SK-N-SH (cell line): ENCODE measurements around the gene SDHA. TPM values are rescaled to one million over a fixed set of nuclear protein-coding genes. Genes with fewer than 3 reads are reported as not detected.

Source experiments
- CTCF ChIA-PET: fragments of 300-600, 350-600 bp; formaldehyde crosslinking; extraction: SDS; loops from one replicate; lab custom pipeline; 2021; lab: Yijun Ruan, JAX
- POLR2A ChIA-PET: fragments of 350-600 bp; sonication (Branson Sonifier 250); formaldehyde crosslinking; extraction: SDS; loops from one replicate; lab custom pipeline; 2020; ENCODE audit warnings: antibody characterized with exemption, inconsistent platforms; lab: Yijun Ruan, JAX
- DNase-seq: peaks from one replicate; pipeline ENCODE4 v3.0.0; 2012
- H2AFZ ChIP-seq: fragments of 200-600 bp; sonication (generic); 2 replicates; pipeline ENCODE4 v1.8.1; 2016; ENCODE audit warnings: antibody characterized with exemption, mild to moderate bottlenecking, low read depth
- H3F3A ChIP-seq: fragments of 200-600 bp; sonication (generic); replicated peaks from 2 replicates; pipeline ENCODE3; 2016; ENCODE audit warnings: antibody characterized with exemption, mild to moderate bottlenecking; ENCODE audit not compliant: insufficient read depth
- H3K27ac ChIP-seq, 2 experiments: fragments of 200-500 bp in 1 of 2; fragments of 200-600 bp in 1 of 2; sonication (Bioruptor generic) in 1 of 2; sonication (generic), shearing (Covaris generic) in 1 of 2; 2 replicates each; pipeline versions ENCODE4 v1.5.1 to v1.6.1; 2014 to 2016; ENCODE audit warnings: low read depth in 2 of 2, inconsistent platforms in 1 of 2, low read length in 1 of 2, mild to moderate bottlenecking in 1 of 2, mixed read lengths in 1 of 2
- H3K27me3 ChIP-seq: fragments of 200-600 bp; sonication (generic), shearing (Covaris generic); 2 replicates; pipeline ENCODE4 v1.6.1; 2016; ENCODE audit warnings: mixed run types; ENCODE audit not compliant: insufficient read depth
- H3K36me3 ChIP-seq, 2 experiments: fragments of 200-500 bp in 1 of 2; fragments of 200-600 bp in 1 of 2; sonication (Bioruptor generic) in 1 of 2; sonication (generic) in 1 of 2; replicated peaks in 1 of 2; 2 replicates each; pipeline versions ENCODE3 to v1.5.1; 2014 to 2016; ENCODE audit warnings: low read length in 1 of 2, mild to moderate bottlenecking in 1 of 2; ENCODE audit not compliant: insufficient read depth in 2 of 2, control insufficient read depth in 1 of 2
- H3K4me1 ChIP-seq, 2 experiments: fragments of 200-500 bp in 1 of 2; fragments of 200-600 bp in 1 of 2; sonication (Bioruptor generic) in 1 of 2; sonication (generic), shearing (Covaris generic) in 1 of 2; 2 replicates each; pipeline versions ENCODE4 v1.5.1 to v1.6.1; 2014 to 2016; ENCODE audit warnings: low read depth in 1 of 2, low read length in 1 of 2, mixed run types in 1 of 2; ENCODE audit not compliant: insufficient read depth in 2 of 2, control insufficient read depth in 1 of 2
- H3K4me2 ChIP-seq: fragments of 200-600 bp; sonication (generic), shearing (Covaris generic); 2 replicates; pipeline ENCODE4 v1.6.1; 2017; ENCODE audit warnings: mixed run types
- H3K4me3 ChIP-seq, 2 experiments: fragments of 200-500 bp in 1 of 2; fragments of 200-600 bp in 1 of 2; sonication (Bioruptor generic) in 1 of 2; sonication (generic), shearing (Covaris generic) in 1 of 2; 2 replicates each; pipeline versions ENCODE4 v1.5.1 to v1.8.1; 2014 to 2016; ENCODE audit warnings: low read depth in 2 of 2, inconsistent platforms in 1 of 2, low read length in 1 of 2, mild to moderate bottlenecking in 1 of 2, mixed read lengths in 1 of 2, moderate library complexity in 1 of 2
- H3K79me2 ChIP-seq: fragments of 200-600 bp; sonication (generic); 2 replicates; pipeline ENCODE4 v1.8.1; 2017; ENCODE audit warnings: mild to moderate bottlenecking; ENCODE audit not compliant: insufficient read depth
- H3K9ac ChIP-seq: fragments of 200-600 bp; sonication (generic); 2 replicates; pipeline ENCODE4 v1.6.1; 2017; ENCODE audit warnings: mixed run types
- H3K9me2 ChIP-seq: fragments of 200-600 bp; sonication (generic); 2 replicates; pipeline ENCODE4 v1.6.1; 2017; ENCODE audit warnings: mixed run types
- H3K9me3 ChIP-seq: fragments of 200-600 bp; sonication (generic); 2 replicates; pipeline ENCODE4 v1.6.1; 2017; ENCODE audit warnings: mixed run types, mild to moderate bottlenecking, moderate library complexity
- H4K20me1 ChIP-seq: fragments of 200-600 bp; sonication (generic); 2 replicates; pipeline ENCODE4 v1.6.1; 2017; ENCODE audit warnings: mild to moderate bottlenecking, mixed run types; ENCODE audit not compliant: insufficient read depth
- ELF1 ChIP-seq: IDR thresholded peaks from 2 replicates; pipeline ENCODE4 v1.4.0; 2012
- JUND ChIP-seq: IDR thresholded peaks from 2 replicates; pipeline ENCODE4 v1.4.0; 2012
- MAX ChIP-seq: IDR thresholded peaks from 2 replicates; pipeline ENCODE4 v1.4.0; 2012; ENCODE audit warnings: low read depth
- MXI1 ChIP-seq: IDR thresholded peaks from 2 replicates; pipeline ENCODE4 v1.6.1; 2012; ENCODE audit warnings: mild to moderate bottlenecking, low read depth, low read length, improper control_type of control experiment
- NRF1 ChIP-seq: IDR thresholded peaks from 2 replicates; pipeline ENCODE4 v1.6.1; 2012; ENCODE audit warnings: low read depth, mild to moderate bottlenecking, low read length
- REST ChIP-seq: IDR thresholded peaks from 2 replicates; pipeline ENCODE4 v1.6.1; 2012; ENCODE audit warnings: mild to moderate bottlenecking, low read depth, low read length, moderate library complexity
- RXRA ChIP-seq: IDR thresholded peaks from 2 replicates; pipeline ENCODE4 v1.4.0; 2012; ENCODE audit warnings: low read depth, mild to moderate bottlenecking, borderline replicate concordance
- TAF1 ChIP-seq: IDR thresholded peaks from 2 replicates; pipeline ENCODE4 v1.6.1; 2012; ENCODE audit warnings: low read depth, mild to moderate bottlenecking, low read length, moderate library complexity, borderline replicate concordance
- TCF12 ChIP-seq: IDR thresholded peaks from 2 replicates; pipeline ENCODE4 v1.4.0; 2012
- YY1 ChIP-seq: IDR thresholded peaks from 2 replicates; pipeline ENCODE4 v1.4.0; 2012; ENCODE audit warnings: low read depth, mild to moderate bottlenecking
- ZBTB33 ChIP-seq: IDR thresholded peaks from 2 replicates; pipeline ENCODE4 v1.4.0; 2012; ENCODE audit warnings: low read depth, borderline replicate concordance
- WGBS: methylation state at CpG from one replicate; pipeline ENCODE4 v1.1.6; 2017; ENCODE audit warnings: low lambda C conversion rate; 5-methylcytosine and 5-hydroxymethylcytosine counted together
- polyA plus RNA-seq, 3 experiments: library from polyadenylated mRNA; depleted of rRNA; stranded (reverse); fragments of >200 nt; gene quantifications; 2 replicates each; pipeline ENCODE4 v1.2.3, GENCODE V29; 2012
- TF ChIP-seq, protein P1 (sequence below): IDR thresholded peaks from 2 replicates; pipeline ENCODE4 v1.4.0; 2012; ENCODE audit warnings: low read depth, borderline replicate concordance

Gene SDHA
- polyA plus RNA-seq, 1 of the 3 experiments (the other 2 are of a cell fraction), result 106 TPM

GRCh38 chr5:203246-203930 is 14.7 kb upstream of the SDHA start:
- Histone ChIP-seq H3K4me1 (peaks cover 0 to 4% of the 10 kb centered on the region in 2 experiments; a peak in 1 of 4 replicates), H3K27me3 (no peaks in the 10 kb centered on the region), H3K36me3 (peaks cover 14 to 27% of the 10 kb centered on the region in 2 experiments), H3K27ac (no peak overlapping the region), H3K9ac (no peak overlapping the region), H3K4me2 (no peak overlapping the region), H3K4me3 (no peak overlapping the region), H4K20me1 (peaks cover 46% of the 10 kb centered on the region), H3K9me2 (no peaks in the 10 kb centered on the region), H2AFZ (no peak overlapping the region), H3F3A (peaks cover 5% of the 10 kb centered on the region), H3K79me2 (peaks cover 42% of the 10 kb centered on the region), H3K9me3 (no peaks in the 10 kb centered on the region)
- TF ChIP-seq TCF12 (no peak), ELF1 (no peak), RXRA (no peak), ZBTB33 (no peak), YY1 (no peak), REST (no peak), MAX (no peak), NRF1 (no peak)
- POLR2A ChIA-PET, result no interaction called here
- CTCF ChIA-PET, result interaction anchor here (1.6 kb wide), 1 partner anchor 15 kb away, joined by 4 read pairs; no protein-coding TSS in a partner anchor
- WGBS, result 93% methylated on average over 22 of the region's 26 CpGs
- DNase-seq, result no peak

- H3K9me3 ChIP-seq, result no peaks in the 10 kb centered on the region
- H4K20me1 ChIP-seq, result peaks cover 52% of the 10 kb centered on the region
- peaks cover 5% of the 10 kb centered on the region for H3F3A ChIP-seq
- no peak overlapping the region; a peak in 1 of 4 replicates for H3K27ac ChIP-seq
- no peaks in the 10 kb centered on the region for H3K9me2 ChIP-seq
- no peak overlapping the region for H2AFZ ChIP-seq
- DNase-seq, result no peak
- H3K4me3 ChIP-seq, result no peak overlapping the region
- 93% methylated on average over 3 of the region's 6 CpGs for WGBS
- CTCF ChIA-PET, result interaction anchor here (1.6 kb wide), 1 partner anchor 15 kb away, joined by 4 read pairs; no protein-coding TSS in a partner anchor
- H3K36me3 ChIP-seq, result peaks cover 14 to 24% of the 10 kb centered on the region in 2 experiments
- no peak for TF ChIP-seq TAF1
- no peak for TF ChIP-seq ZBTB33
- TF ChIP-seq MXI1, result no peak
- TF ChIP-seq JUND, result no peak
- TF ChIP-seq TCF12, result no peak
- TF ChIP-seq, protein P1, sequence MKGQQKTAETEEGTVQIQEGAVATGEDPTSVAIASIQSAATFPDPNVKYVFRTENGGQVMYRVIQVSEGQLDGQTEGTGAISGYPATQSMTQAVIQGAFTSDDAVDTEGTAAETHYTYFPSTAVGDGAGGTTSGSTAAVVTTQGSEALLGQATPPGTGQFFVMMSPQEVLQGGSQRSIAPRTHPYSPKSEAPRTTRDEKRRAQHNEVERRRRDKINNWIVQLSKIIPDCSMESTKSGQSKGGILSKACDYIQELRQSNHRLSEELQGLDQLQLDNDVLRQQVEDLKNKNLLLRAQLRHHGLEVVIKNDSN, result no peak
- TF ChIP-seq, all 33 proteins: peak for 0
- no peak overlapping the region for H3K4me2 ChIP-seq
- H3K27me3 ChIP-seq, result no peaks in the 10 kb centered on the region
- peaks cover 46% of the 10 kb centered on the region for H3K79me2 ChIP-seq
- peaks cover 0 to 4% of the 10 kb centered on the region in 2 experiments; a peak in 1 of 4 replicates for H3K4me1 ChIP-seq
- POLR2A ChIA-PET, result no interaction called here
- no peak overlapping the region for H3K9ac ChIP-seq
These were observed 14.1 kb upstream of the SDHA start for GRCh38 chr5:204001-204400.
